MM.1S (cell line): Measurements from ENCODE around the gene METAP2.

Experiments
- DNase-seq: peaks from one replicate; pipeline ENCODE4 v3.0.0-alpha.2; 2015
- H2AFZ ChIP-seq: fragments of 300-600 bp; sonication (generic); 2 replicates; pipeline ENCODE4 v1.6.0; 2016; ENCODE audit warnings: antibody characterized with exemption, low read length
- H3F3A ChIP-seq: fragments of 300-600 bp; sonication (generic); 2 replicates; pipeline ENCODE4 v1.6.1; 2016; ENCODE audit warnings: mild to moderate bottlenecking, antibody characterized with exemption, low read length, moderate library complexity, mixed read lengths; ENCODE audit not compliant: insufficient read depth
- H3K27ac ChIP-seq: fragments of 300-600 bp; sonication (generic); 2 replicates; pipeline ENCODE4 v1.5.1; 2016; ENCODE audit warnings: mild to moderate bottlenecking, low read length
- H3K27me3 ChIP-seq: fragments of 300-600 bp; sonication (generic); replicated peaks from 2 replicates; pipeline ENCODE4 v1.6.0; 2016; ENCODE audit warnings: low read length; ENCODE audit not compliant: insufficient read depth
- H3K36me3 ChIP-seq: fragments of 300-600 bp; sonication (generic); replicated peaks from 2 replicates; pipeline ENCODE4 v1.6.1; 2016; ENCODE audit warnings: mild to moderate bottlenecking, low read length, mixed read lengths; ENCODE audit not compliant: insufficient read depth
- H3K4me1 ChIP-seq: fragments of 300-600 bp; sonication (generic); 2 replicates; pipeline ENCODE4 v1.6.1; 2016; ENCODE audit warnings: low read length, mixed read lengths
- H3K4me2 ChIP-seq: fragments of 300-600 bp; sonication (generic); 2 replicates; pipeline ENCODE4 v1.6.0; 2016; ENCODE audit warnings: low read depth, low read length
- H3K4me3 ChIP-seq: fragments of 300-600 bp; sonication (generic); 2 replicates; pipeline ENCODE4 v1.5.1; 2016; ENCODE audit warnings: low read length, mixed read lengths
- H3K79me2 ChIP-seq: fragments of 300-600 bp; sonication (generic); 2 replicates; pipeline ENCODE4 v1.6.1; 2016; ENCODE audit warnings: mixed run types, low read length, mixed read lengths
- H3K9ac ChIP-seq: fragments of 300-600 bp; sonication (generic); 2 replicates; pipeline ENCODE4 v1.6.1; 2016; ENCODE audit warnings: low read length, mixed read lengths
- H3K9me2 ChIP-seq: fragments of 300-600 bp; sonication (generic); replicated peaks from 2 replicates; pipeline ENCODE4 v1.6.1; 2016; ENCODE audit warnings: mild to moderate bottlenecking, low read length, mixed read lengths; ENCODE audit not compliant: insufficient read depth
- H3K9me3 ChIP-seq: fragments of 300-600 bp; sonication (generic); replicated peaks from 2 replicates; pipeline ENCODE4 v1.6.1; 2016; ENCODE audit warnings: mild to moderate bottlenecking, low read length, mixed read lengths; ENCODE audit not compliant: insufficient read depth
- H4K20me1 ChIP-seq: fragments of 300-600 bp; sonication (generic); 2 replicates; pipeline ENCODE4 v1.6.1; 2016; ENCODE audit warnings: mild to moderate bottlenecking, low read length, moderate library complexity, mixed read lengths; ENCODE audit not compliant: insufficient read depth
- CTCF ChIP-seq: fragments of 300-600 bp; sonication (generic); IDR thresholded peaks from 2 replicates; pipeline ENCODE4 v1.5.1; 2016; ENCODE audit warnings: antibody characterized with exemption, low read length, mixed read lengths
- EZH2 ChIP-seq: fragments of 300-600 bp; sonication (generic); optimal IDR thresholded peaks from 2 replicates; pipeline ENCODE3; 2017; ENCODE audit warnings: low read depth, mild to moderate bottlenecking, antibody characterized with exemption, low read length, mixed read lengths
- EZH2phosphoT487 ChIP-seq: fragments of 300-600 bp; sonication (generic); IDR thresholded peaks from 2 replicates; pipeline ENCODE4 v1.6.1; 2018; ENCODE audit warnings: antibody characterized with exemption, low read length

The METAP2 gene

GRCh38 chr12:95506707-95507523, 33.0 kb downstream of the METAP2 start:
- Histone ChIP-seq H3K4me1 (no peaks in the 10 kb centered on the region), H3K4me2 (no peak overlapping the region), H3K27ac (no peak overlapping the region), H3K9ac (no peak overlapping the region), H3F3A (no peaks in the 10 kb centered on the region), H4K20me1 (no peaks in the 10 kb centered on the region), H3K79me2 (peaks cover 21% of the 10 kb centered on the region; the same call in 1 of the 2 replicates), H3K9me3 (no peaks in the 10 kb centered on the region), H2AFZ (no peak overlapping the region), H3K4me3 (no peak overlapping the region), H3K27me3 (no peaks in the 10 kb centered on the region), H3K36me3 (peaks cover 14% of the 10 kb centered on the region; the same call in 1 of the 2 replicates), H3K9me2 (no peaks in the 10 kb centered on the region)
- DNase-seq = no peak
- TF ChIP-seq EZH2phosphoT487 (no peak), CTCF (no peak), EZH2 (no peak)

DNA sequence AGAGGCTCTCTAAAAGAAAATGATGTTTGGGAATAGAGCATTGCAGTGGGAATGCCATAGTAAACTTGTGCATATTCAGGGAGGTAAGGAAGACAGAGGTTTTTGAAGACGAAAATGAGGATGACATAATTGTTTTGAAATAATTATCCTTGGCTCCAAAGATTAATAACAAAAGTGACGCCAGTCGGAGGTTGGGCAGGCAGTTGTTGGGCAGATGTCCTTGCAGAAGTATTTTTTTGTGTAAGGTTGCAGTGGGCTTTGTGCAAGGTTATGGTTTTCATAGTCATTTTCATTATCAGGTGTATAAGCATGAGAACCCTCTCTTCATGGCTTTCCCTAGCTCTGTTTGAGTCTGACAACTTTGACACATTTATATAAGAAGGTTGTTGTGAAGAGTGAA, 35.3 kb downstream of the METAP2 start:
- no peaks in the 10 kb centered on the region for H3K9me2 ChIP-seq
- no peak overlapping the region for H3K27ac ChIP-seq
- DNase-seq = no peak
- H3K4me1 ChIP-seq = no peaks in the 10 kb centered on the region
- H3K4me3 ChIP-seq = no peak overlapping the region
- H3K27me3 ChIP-seq = no peaks in the 10 kb centered on the region
- peaks cover 14% of the 10 kb centered on the region; the same call in 1 of the 2 replicates for H3K79me2 ChIP-seq
- no peaks in the 10 kb centered on the region for H3F3A ChIP-seq
- no peaks in the 10 kb centered on the region for H3K9me3 ChIP-seq
- H3K4me2 ChIP-seq = no peak overlapping the region
- no peaks in the 10 kb centered on the region for H4K20me1 ChIP-seq
- peaks cover 14% of the 10 kb centered on the region; the same call in 1 of the 2 replicates for H3K36me3 ChIP-seq
- no peak overlapping the region for H2AFZ ChIP-seq
- no peak overlapping the region for H3K9ac ChIP-seq
- TF ChIP-seq EZH2phosphoT487 (no peak), CTCF (no peak), EZH2 (no peak)

GRCh38 chr12:95511977-95512376, 38.0 kb downstream of the METAP2 start:
- H3K27ac ChIP-seq = no peak overlapping the region
- no peak overlapping the region for H3K4me2 ChIP-seq
- no peaks in the 10 kb centered on the region for H3F3A ChIP-seq
- H3K9ac ChIP-seq = no peak overlapping the region
- no peak overlapping the region for H3K4me3 ChIP-seq
- H3K36me3 ChIP-seq = peaks cover 9% of the 10 kb centered on the region; the same call in 1 of the 2 replicates
- no peak for DNase-seq
- H3K9me2 ChIP-seq = no peaks in the 10 kb centered on the region
- H4K20me1 ChIP-seq = no peaks in the 10 kb centered on the region
- H3K27me3 ChIP-seq = no peaks in the 10 kb centered on the region
- no peak overlapping the region for H2AFZ ChIP-seq
- no peaks in the 10 kb centered on the region for H3K9me3 ChIP-seq
- H3K4me1 ChIP-seq = no peaks in the 10 kb centered on the region
- H3K79me2 ChIP-seq = 0 out of 2 replicates have a peak, but pooled peaks cover 9% of the 10 kb centered on the region
- no peak for TF ChIP-seq EZH2phosphoT487

GRCh38 chr12:95513599-95513998, 39.6 kb downstream of the METAP2 start:
- no peak for TF ChIP-seq EZH2
- no peak for TF ChIP-seq EZH2phosphoT487
- TF ChIP-seq CTCF = no peak
- H3K9ac ChIP-seq = no peak overlapping the region
- DNase-seq = no peak
- H3K79me2 ChIP-seq = 0 out of 2 replicates have a peak, but pooled peaks cover 9% of the 10 kb centered on the region
- H2AFZ ChIP-seq = no peak overlapping the region
- H4K20me1 ChIP-seq = no peaks in the 10 kb centered on the region
- no peaks in the 10 kb centered on the region for H3K4me1 ChIP-seq
- no peaks in the 10 kb centered on the region for H3K9me2 ChIP-seq
- H3K4me2 ChIP-seq = no peak overlapping the region
- no peak overlapping the region for H3K4me3 ChIP-seq
- no peak overlapping the region for H3K27ac ChIP-seq
- H3F3A ChIP-seq = no peaks in the 10 kb centered on the region
- peaks cover 9% of the 10 kb centered on the region; the same call in 1 of the 2 replicates for H3K36me3 ChIP-seq
- H3K27me3 ChIP-seq = no peaks in the 10 kb centered on the region
- no peaks in the 10 kb centered on the region for H3K9me3 ChIP-seq
